HG03354 (cell line): Measurements from ENCODE around the gene NDUFV3.
"Not testable (repeated sequence)": the region's sequence is repeated elsewhere in the genome, so short reads cannot be mapped to it uniquely, and the experiment has no call there.

ENCODE experiments used
- ATAC-seq: cut with Tn5 transposase; IDR thresholded peaks from one replicate; pipeline ENCODE4 v1.9.1; 2021; ENCODE audit warnings: mild to moderate bottlenecking; ENCODE audit not compliant: unreplicated experiment, poor library complexity, severe bottlenecking

Gene NDUFV3

GRCh38 chr21:42855171-42855936, 37.8 kb upstream of the NDUFV3 start:
- ATAC-seq, result no peak

GRCh38 chr21:42855937-42856335, 37.2 kb upstream of the NDUFV3 start:
- no peak for ATAC-seq

- ATAC-seq, result no peak
Observed at GRCh38 chr21:42857216-42857615, 35.9 kb upstream of the NDUFV3 start.

- ATAC-seq, result no peak
Observed at GRCh38 chr21:42858185-42858847, 34.8 kb upstream of the NDUFV3 start.

- no peak for ATAC-seq
Observed at GRCh38 chr21:42858957-42859890, 33.9 kb upstream of the NDUFV3 start.

GRCh38 chr21:42859891-42860230, 33.2 kb upstream of the NDUFV3 start:
- ATAC-seq, result no peak

- ATAC-seq, result no peak
Observed at GRCh38 chr21:42860345-42860744, 32.8 kb upstream of the NDUFV3 start.

- no peak for ATAC-seq
Observed at GRCh38 chr21:42861311-42861847, 31.7 kb upstream of the NDUFV3 start.

- ATAC-seq, result no peak
Observed at GRCh38 chr21:42861848-42862400, 31.2 kb upstream of the NDUFV3 start.

- ATAC-seq, result no peak
Observed at GRCh38 chr21:42862774-42863503, 30.2 kb upstream of the NDUFV3 start.

GRCh38 chr21:42863504-42863870, 29.6 kb upstream of the NDUFV3 start:
- ATAC-seq, result no peak

- no peak for ATAC-seq
Observed at GRCh38 chr21:42864286-42864685, 28.8 kb upstream of the NDUFV3 start.

GRCh38 chr21:42864815-42865775, 28.0 kb upstream of the NDUFV3 start:
- ATAC-seq, result no peak

- ATAC-seq, result no peak
Observed at GRCh38 chr21:42865776-42866160, 27.3 kb upstream of the NDUFV3 start.

GRCh38 chr21:42868196-42868595, 24.9 kb upstream of the NDUFV3 start:
- no peak for ATAC-seq

- ATAC-seq, result no peak
Observed at GRCh38 chr21:42873096-42873495, 20.0 kb upstream of the NDUFV3 start.

- ATAC-seq, result not testable (repeated sequence)
Observed at GRCh38 chr21:42875811-42876210, 17.3 kb upstream of the NDUFV3 start.

GRCh38 chr21:42878678-42878992, 14.5 kb upstream of the NDUFV3 start:
- peak; percentile 25 for ATAC-seq
